Osteocyte (in vitro differentiated cells): Measurements from ENCODE around the gene ACACA. TPM values are rescaled to one million over a fixed set of nuclear protein-coding genes. Genes with fewer than 3 reads are reported as not detected.

ENCODE experiments used
- DNase-seq: peaks from one replicate; pipeline ENCODE4 v3.0.0; 2021; ENCODE audit warnings: mixed read lengths; ENCODE audit not compliant: unreplicated experiment; ENCODE audit errors: extremely low spot score
- H3K27ac Mint-ChIP-seq: one replicate; pipeline ENCODE4 v1.8.0; 2021; ENCODE audit warnings: mild to moderate bottlenecking, mixed read lengths; ENCODE audit not compliant: unreplicated experiment
- H3K27me3 Mint-ChIP-seq: one replicate; pipeline ENCODE4 v1.8.0; 2021; ENCODE audit warnings: mixed read lengths; ENCODE audit not compliant: unreplicated experiment
- H3K36me3 Mint-ChIP-seq: one replicate; pipeline ENCODE4 v1.8.0; 2021; ENCODE audit warnings: mixed read lengths; ENCODE audit not compliant: unreplicated experiment
- H3K4me1 Mint-ChIP-seq: one replicate; pipeline ENCODE4 v1.8.0; 2021; ENCODE audit warnings: mixed read lengths; ENCODE audit not compliant: unreplicated experiment
- H3K4me3 Mint-ChIP-seq: one replicate; pipeline ENCODE4 v1.8.0; 2021; ENCODE audit warnings: mild to moderate bottlenecking, moderate library complexity, mixed read lengths; ENCODE audit not compliant: unreplicated experiment
- H3K9me3 Mint-ChIP-seq: one replicate; pipeline ENCODE4 v1.8.0; 2021; ENCODE audit warnings: mixed read lengths; ENCODE audit not compliant: unreplicated experiment
- CTCF ChIP-seq: fragments of 200-600 bp; sonication (generic); IDR thresholded peaks from 2 replicates; pipeline ENCODE4 v1.5.0; 2021; ENCODE audit warnings: antibody characterized with exemption, mild to moderate bottlenecking, moderate library complexity
- total RNA-seq: library from RNA; stranded (reverse); gene quantifications from 2 replicates; pipeline ENCODE4 v1.2.1, GENCODE V29; 2021

ACACA gene
- total RNA-seq, 1 donor from 2014 or later = 63.5 TPM

- Mint-ChIP-seq H3K27ac (no peak overlapping the region), H3K27me3 (no peaks in the 10 kb centered on the region), H3K4me1 (peaks cover 3% of the 10 kb centered on the region), H3K9me3 (no peaks in the 10 kb centered on the region), H3K36me3 (peaks cover 24% of the 10 kb centered on the region), H3K4me3 (no peak overlapping the region)
- no peak for DNase-seq
- TF ChIP-seq CTCF = no peak
These were observed 310.6 kb downstream of the ACACA start for GRCh38 chr17:37096071-37096470.

GRCh38 chr17:37094391-37094790 lies 312.2 kb downstream of the ACACA start:
- TF ChIP-seq CTCF = no peak
- DNase-seq = no peak
- H3K9me3 Mint-ChIP-seq = no peaks in the 10 kb centered on the region
- H3K4me3 Mint-ChIP-seq = no peak overlapping the region
- no peaks in the 10 kb centered on the region for H3K27me3 Mint-ChIP-seq
- no peak overlapping the region for H3K27ac Mint-ChIP-seq
- peaks cover 21% of the 10 kb centered on the region for H3K36me3 Mint-ChIP-seq
- H3K4me1 Mint-ChIP-seq = peaks cover 2% of the 10 kb centered on the region

GRCh38 chr17:37092701-37093100 lies 313.9 kb downstream of the ACACA start:
- Mint-ChIP-seq H3K27me3 (no peaks in the 10 kb centered on the region), H3K27ac (no peak overlapping the region), H3K4me3 (no peak overlapping the region), H3K4me1 (no peaks in the 10 kb centered on the region), H3K36me3 (peaks cover 28% of the 10 kb centered on the region), H3K9me3 (no peaks in the 10 kb centered on the region)
- no peak for DNase-seq
- TF ChIP-seq CTCF = no peak

- H3K36me3 Mint-ChIP-seq = peaks cover 29% of the 10 kb centered on the region
- no peak overlapping the region for H3K4me3 Mint-ChIP-seq
- TF ChIP-seq CTCF = no peak
- no peak for DNase-seq
- no peak overlapping the region for H3K27ac Mint-ChIP-seq
- no peaks in the 10 kb centered on the region for H3K27me3 Mint-ChIP-seq
- no peaks in the 10 kb centered on the region for H3K9me3 Mint-ChIP-seq
- no peaks in the 10 kb centered on the region for H3K4me1 Mint-ChIP-seq
These were observed 314.6 kb downstream of the ACACA start for GRCh38 chr17:37092071-37092470.

GRCh38 chr17:37090941-37091340 lies 315.7 kb downstream of the ACACA start:
- no peak overlapping the region for H3K27ac Mint-ChIP-seq
- peaks cover 19% of the 10 kb centered on the region for H3K36me3 Mint-ChIP-seq
- no peaks in the 10 kb centered on the region for H3K4me1 Mint-ChIP-seq
- DNase-seq = no peak
- H3K9me3 Mint-ChIP-seq = no peaks in the 10 kb centered on the region
- H3K27me3 Mint-ChIP-seq = no peaks in the 10 kb centered on the region
- TF ChIP-seq CTCF = no peak
- no peak overlapping the region for H3K4me3 Mint-ChIP-seq
